Measurements from ENCODE around the gene NFATC2. TPM values are rescaled to one million over a fixed set of nuclear protein-coding genes. Genes with fewer than 3 reads are reported as not detected.
"Not testable (repeated sequence)": the region's sequence is repeated elsewhere in the genome, so short reads cannot be mapped to it uniquely, and the experiment has no call there.

The NFATC2 gene
- total and polyA plus RNA-seq, 9 donors: 2.2 to 9.4 (median 5.1) TPM

DNA sequence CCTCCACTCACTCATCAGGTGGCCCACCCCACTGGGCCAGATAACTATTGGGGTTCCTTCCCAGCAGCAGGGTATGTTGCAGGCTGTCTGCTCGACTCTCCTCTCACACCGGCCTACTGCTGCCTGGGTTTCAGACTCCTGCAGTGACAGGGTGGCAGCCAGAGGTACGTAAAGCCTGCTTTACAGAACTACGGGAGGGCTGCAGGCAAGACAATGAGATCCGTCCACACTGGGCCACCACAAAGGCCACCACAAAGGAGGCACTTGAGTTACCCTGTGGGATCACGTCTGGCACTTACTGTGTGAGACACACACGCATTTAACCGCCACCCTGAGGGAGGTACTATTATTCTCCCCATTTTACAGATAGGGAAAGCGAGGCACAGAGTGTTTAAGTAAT lies 78.5 kb downstream of the NFATC2 start:
- H3K27me3 ChIP-seq: no peaks in the 10 kb centered on the region
- no peak overlapping the region for H3K4me3 ChIP-seq
- intact Hi-C loops (cut with DNase I): no loop called here
- DNase-seq: peak in 1 of 5 donors; percentile 28
- WGBS, 3 donors: 84 to 96% (median 84%) methylated on average over 9 of the region's 9 CpGs
- no peak for TF ChIP-seq EP300 (IDR thresholded peaks at IDR 0.05)
- TF ChIP-seq POLR2A (IDR thresholded peaks at IDR 0.05): no peak
- TF ChIP-seq, protein P1, sequence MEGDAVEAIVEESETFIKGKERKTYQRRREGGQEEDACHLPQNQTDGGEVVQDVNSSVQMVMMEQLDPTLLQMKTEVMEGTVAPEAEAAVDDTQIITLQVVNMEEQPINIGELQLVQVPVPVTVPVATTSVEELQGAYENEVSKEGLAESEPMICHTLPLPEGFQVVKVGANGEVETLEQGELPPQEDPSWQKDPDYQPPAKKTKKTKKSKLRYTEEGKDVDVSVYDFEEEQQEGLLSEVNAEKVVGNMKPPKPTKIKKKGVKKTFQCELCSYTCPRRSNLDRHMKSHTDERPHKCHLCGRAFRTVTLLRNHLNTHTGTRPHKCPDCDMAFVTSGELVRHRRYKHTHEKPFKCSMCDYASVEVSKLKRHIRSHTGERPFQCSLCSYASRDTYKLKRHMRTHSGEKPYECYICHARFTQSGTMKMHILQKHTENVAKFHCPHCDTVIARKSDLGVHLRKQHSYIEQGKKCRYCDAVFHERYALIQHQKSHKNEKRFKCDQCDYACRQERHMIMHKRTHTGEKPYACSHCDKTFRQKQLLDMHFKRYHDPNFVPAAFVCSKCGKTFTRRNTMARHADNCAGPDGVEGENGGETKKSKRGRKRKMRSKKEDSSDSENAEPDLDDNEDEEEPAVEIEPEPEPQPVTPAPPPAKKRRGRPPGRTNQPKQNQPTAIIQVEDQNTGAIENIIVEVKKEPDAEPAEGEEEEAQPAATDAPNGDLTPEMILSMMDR (IDR thresholded peaks at IDR 0.05): no peak
- no peaks in the 10 kb centered on the region for H3K36me3 ChIP-seq
- no peak overlapping the region for H3K27ac ChIP-seq
- no peaks in the 10 kb centered on the region for H3K9me3 ChIP-seq
- H3K4me1 ChIP-seq (ENCODE audit: insufficient read depth): peaks cover 4% of the 10 kb centered on the region

GRCh38 chr20:51463560-51463959 lies 79.0 kb downstream of the NFATC2 start:
- 70 to 76% (median 72%) methylated on average over 8 of the region's 8 CpGs for WGBS, 3 donors
- intact Hi-C loops (cut with DNase I): no loop called here
- no peak for TF ChIP-seq POLR2A (IDR thresholded peaks at IDR 0.05)
- TF ChIP-seq EP300 (IDR thresholded peaks at IDR 0.05): no peak
- TF ChIP-seq, protein P1 (IDR thresholded peaks at IDR 0.05): no peak
- DNase-seq: peak in 1 of 5 donors; percentile 26
- Histone ChIP-seq H3K36me3 (no peaks in the 10 kb centered on the region), H3K4me1 (ENCODE audit: insufficient read depth) (peaks cover 4% of the 10 kb centered on the region), H3K4me3 (no peak overlapping the region), H3K27ac (peak overlapping the region in 1 of 2 donors; percentile 37), H3K27me3 (no peaks in the 10 kb centered on the region), H3K9me3 (no peaks in the 10 kb centered on the region)

DNA sequence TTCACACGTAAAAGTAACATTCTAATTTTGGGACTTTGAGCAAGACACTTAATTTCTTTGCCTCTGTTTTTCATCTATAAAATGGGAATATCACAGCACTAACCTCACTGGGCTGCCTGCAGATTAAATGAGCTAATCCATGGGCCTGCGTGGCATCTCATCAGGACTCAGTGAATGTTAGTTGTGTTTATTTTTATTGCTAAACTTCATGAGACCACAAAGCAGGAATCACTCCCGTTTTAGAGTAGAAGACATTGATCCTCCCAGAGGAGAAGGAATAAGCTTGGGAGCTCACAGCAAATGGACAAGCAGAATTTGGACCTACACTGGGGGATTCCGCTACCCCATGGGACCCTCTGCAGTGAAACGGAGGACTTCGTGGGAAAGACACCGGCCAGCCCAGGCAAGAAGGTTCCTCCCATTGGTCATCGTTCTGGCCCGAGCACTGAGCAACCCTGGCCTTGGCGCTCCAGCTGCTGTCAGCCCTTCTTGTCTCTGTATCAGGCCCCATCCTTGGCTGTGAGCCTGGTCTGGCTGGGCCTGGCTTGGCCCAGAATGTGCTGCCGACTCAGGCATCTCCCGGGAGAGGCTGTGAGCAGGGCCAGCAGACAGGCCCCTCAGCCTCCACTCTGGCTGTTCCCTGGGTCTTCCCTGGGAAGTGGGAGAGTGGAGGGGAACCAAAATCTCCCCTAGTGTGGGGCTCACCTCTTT lies 79.8 kb downstream of the NFATC2 start:
- DNase-seq: peak; percentile 88 to 95 (median 92)
- Histone ChIP-seq H3K36me3 (no peaks in the 10 kb centered on the region), H3K4me3 (no peak overlapping the region), H3K4me1 (ENCODE audit: insufficient read depth) (peaks cover 4% of the 10 kb centered on the region), H3K27me3 (no peaks in the 10 kb centered on the region), H3K9me3 (no peaks in the 10 kb centered on the region), H3K27ac (peak overlapping the region in 1 of 2 donors; percentile 37)
- intact Hi-C loops (cut with DNase I): no loop called here
- 24 to 27% (median 24%) methylated on average over 12 of the region's 12 CpGs for WGBS, 3 donors
- TF ChIP-seq EP300 (IDR thresholded peaks at IDR 0.05) (no peak), POLR2A (IDR thresholded peaks at IDR 0.05) (no peak)
- TF ChIP-seq, protein P1 (IDR thresholded peaks at IDR 0.05): no peak

DNA sequence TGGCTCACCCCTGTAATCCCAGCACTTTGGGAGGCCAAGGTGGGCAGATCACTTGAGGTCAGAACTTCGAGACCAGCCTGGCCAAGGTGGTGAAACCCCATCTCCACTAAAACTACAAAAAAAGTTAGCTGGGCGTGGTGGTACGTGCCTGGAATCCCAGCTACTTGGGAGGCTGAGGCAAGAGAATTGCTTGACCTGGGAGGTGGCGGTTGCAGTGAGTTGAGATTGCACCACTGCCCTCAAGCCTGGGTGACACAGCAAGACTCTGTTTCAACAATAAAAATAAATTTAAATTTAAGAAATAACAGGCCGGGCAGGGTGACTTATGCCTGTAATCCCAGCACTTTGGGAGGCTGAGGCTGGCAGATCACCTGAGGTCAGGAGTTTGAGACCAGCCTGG lies 80.7 kb downstream of the NFATC2 start:
- DNase-seq: peak in 2 of 5 donors; percentile 10 to 17
- H3K9me3 ChIP-seq; intact Hi-C loops (cut with DNase I); H3K27ac ChIP-seq; H3K4me1 ChIP-seq (ENCODE audit: insufficient read depth); H3K27me3 ChIP-seq; H3K4me3 ChIP-seq; H3K36me3 ChIP-seq: not testable (repeated sequence)
- WGBS, 3 donors: 77 to 98% (median 96%) methylated on average over 5 of the region's 5 CpGs

DNA sequence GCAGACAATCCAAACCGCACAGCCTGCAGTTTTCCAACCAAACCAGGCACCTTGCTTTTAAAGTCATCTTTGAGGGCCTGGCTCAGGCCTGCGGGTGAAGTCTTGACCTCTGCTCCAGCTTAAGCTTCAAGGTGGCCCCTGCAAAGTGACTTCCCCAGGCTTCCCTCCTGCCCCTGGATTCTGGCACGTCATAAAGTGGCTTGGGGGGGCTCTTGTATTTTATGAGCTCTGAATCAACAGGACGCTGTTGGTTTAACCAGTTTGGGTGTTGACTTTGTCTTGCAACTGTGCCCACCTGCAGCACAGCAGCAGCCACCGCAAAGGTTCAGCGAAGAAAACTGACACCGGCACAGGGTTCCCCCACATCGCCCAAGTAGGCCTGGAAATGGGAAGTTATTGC lies 81.2 kb downstream of the NFATC2 start:
- H3K27me3 ChIP-seq: no peaks in the 10 kb centered on the region
- DNase-seq: peak in 1 of 5 donors; percentile 26
- H3K4me1 ChIP-seq (ENCODE audit: insufficient read depth): peaks cover 10% of the 10 kb centered on the region
- no peak overlapping the region for H3K27ac ChIP-seq
- 96 to 97% (median 96%) methylated on average over 8 of the region's 8 CpGs for WGBS, 3 donors
- no peak overlapping the region for H3K4me3 ChIP-seq
- H3K9me3 ChIP-seq: no peaks in the 10 kb centered on the region
- H3K36me3 ChIP-seq: no peaks in the 10 kb centered on the region
- intact Hi-C loops (cut with DNase I): no loop called here
- no peak for TF ChIP-seq EP300 (IDR thresholded peaks at IDR 0.05)
- no peak for TF ChIP-seq POLR2A (IDR thresholded peaks at IDR 0.05)
- TF ChIP-seq, protein P1 (IDR thresholded peaks at IDR 0.05): no peak
